GM12801 (cell line): ENCODE results near the gene PLEKHA1.

Experiments used
- TF ChIP-seq, protein P1 (sequence below): IDR thresholded peaks from one replicate; pipeline ENCODE4 v1.5.1; 2011; ENCODE audit warnings: control low read depth; ENCODE audit not compliant: insufficient read length; ENCODE audit errors: extremely low read depth

The PLEKHA1 gene

DNA sequence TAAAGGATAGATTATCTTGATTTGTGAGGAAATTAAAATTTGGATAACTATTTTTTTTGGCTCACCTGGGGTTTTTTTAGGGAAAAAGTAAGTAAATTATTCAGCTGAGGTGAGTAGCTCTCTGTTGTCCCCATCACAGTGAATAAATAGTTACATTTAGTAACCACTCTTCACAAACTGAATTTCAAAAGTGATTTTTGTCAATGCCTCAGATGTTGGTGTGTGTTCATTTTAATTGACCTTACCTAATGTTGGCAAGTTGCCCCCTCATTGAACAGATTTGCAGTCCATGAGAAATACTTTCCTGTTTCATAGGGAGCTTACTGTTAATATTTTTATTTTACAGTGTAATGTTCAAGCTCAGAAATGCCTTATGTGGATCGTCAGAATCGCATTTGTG is 18.3 kb downstream of the PLEKHA1 start:
- TF ChIP-seq, protein P1, sequence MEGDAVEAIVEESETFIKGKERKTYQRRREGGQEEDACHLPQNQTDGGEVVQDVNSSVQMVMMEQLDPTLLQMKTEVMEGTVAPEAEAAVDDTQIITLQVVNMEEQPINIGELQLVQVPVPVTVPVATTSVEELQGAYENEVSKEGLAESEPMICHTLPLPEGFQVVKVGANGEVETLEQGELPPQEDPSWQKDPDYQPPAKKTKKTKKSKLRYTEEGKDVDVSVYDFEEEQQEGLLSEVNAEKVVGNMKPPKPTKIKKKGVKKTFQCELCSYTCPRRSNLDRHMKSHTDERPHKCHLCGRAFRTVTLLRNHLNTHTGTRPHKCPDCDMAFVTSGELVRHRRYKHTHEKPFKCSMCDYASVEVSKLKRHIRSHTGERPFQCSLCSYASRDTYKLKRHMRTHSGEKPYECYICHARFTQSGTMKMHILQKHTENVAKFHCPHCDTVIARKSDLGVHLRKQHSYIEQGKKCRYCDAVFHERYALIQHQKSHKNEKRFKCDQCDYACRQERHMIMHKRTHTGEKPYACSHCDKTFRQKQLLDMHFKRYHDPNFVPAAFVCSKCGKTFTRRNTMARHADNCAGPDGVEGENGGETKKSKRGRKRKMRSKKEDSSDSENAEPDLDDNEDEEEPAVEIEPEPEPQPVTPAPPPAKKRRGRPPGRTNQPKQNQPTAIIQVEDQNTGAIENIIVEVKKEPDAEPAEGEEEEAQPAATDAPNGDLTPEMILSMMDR, result no peak

DNA sequence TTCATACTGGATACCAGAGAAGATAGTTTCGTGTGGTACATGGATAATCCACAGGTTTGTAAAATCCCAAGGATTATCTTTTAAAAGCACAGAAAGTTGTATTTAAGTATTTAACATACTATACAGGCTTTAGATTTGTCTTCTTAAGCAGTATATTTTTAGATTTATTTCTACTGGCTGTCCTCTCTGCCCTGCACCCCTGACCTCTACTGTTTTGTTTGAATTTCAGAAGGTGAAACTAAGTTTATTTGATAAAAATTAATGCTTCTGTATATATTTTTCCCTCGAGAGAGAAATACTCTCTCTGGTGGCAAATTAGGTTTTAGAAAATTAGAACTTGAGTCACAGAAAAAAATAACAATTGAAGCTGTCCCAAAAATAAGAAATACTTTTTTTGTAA is 18.8 kb downstream of the PLEKHA1 start:
- TF ChIP-seq, protein P1, result no peak

DNA sequence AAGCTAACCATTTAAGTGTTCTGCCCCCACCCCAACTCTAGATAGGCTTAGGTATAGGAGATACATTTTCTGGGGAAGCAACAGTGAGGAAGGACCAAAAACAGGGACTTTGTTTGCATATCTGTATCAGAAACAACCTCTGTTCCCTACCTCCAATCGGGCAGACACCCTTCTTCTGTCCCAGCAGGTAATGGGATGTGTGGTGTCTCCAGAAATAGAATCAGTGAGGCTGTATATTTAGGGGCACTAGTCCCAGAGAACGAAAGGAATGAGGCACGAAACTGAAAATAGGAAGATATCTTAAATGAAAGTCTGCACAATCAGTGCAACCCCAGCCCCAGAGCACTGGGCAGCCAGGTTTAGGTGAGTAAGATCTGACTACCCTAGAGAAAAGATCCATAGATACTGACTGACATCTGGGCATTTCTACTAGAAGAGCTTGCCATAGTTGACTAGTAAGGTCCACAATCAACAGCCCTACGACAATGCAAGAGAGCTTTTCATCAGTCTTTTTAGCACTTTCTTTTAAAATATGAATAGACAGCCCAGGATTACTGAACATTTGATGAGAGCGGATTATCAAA is 28.1 kb downstream of the PLEKHA1 start:
- TF ChIP-seq, protein P1, result no peak

- TF ChIP-seq, protein P1, result no peak
Observed at GRCh38 chr10:122404576-122404975, 30.1 kb downstream of the PLEKHA1 start.

GRCh38 chr10:122407375-122408125 is 33.0 kb downstream of the PLEKHA1 start:
- TF ChIP-seq, protein P1, result no peak

DNA sequence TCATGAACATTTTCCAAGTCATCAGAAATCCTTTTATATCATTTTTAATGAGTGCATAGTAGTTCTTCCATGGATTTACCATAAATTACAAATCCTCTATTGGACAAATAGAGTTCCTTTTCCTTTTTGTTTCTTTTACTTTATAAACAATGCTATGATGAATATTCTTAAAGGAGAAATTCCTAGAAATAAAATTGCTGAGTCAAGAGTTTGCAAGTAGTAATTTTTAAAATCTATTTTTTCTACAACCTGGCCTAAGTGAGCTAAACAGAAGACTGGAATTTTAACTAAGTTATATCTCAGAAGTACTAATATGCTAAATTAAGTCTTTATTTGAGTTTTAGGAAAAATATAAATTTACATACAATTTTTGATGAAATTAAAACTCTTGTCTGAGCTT is 38.8 kb downstream of the PLEKHA1 start:
- TF ChIP-seq, protein P1, result no peak

DNA sequence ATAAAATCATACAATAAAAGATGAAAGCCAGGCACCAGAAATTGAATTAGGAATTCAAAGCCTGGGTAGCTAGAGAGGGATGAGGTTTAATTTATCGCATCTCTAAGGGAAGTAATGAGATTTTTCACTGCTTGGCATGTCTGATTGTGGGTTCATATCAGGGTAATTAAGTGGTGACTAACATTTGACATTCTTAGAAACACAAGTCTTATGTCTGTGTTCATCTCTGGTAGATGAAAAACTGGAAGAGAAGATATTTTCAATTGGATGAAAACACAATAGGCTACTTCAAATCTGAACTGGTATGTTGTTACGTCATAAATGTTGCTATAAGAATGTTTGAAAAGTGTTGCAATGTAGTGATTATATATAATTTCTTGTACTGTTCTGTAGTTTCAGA is 43.2 kb downstream of the PLEKHA1 start:
- TF ChIP-seq, protein P1, result no peak
